G401 (cell line): ENCODE data around the gene BRK1. TPM values are rescaled to one million over a fixed set of nuclear protein-coding genes. Genes with fewer than 3 reads are reported as not detected.
A peak's percentile ranks its signal among the peaks of the same experiment; 100 is the strongest.
"Not testable (repeated sequence)": the region's sequence is repeated elsewhere in the genome, so short reads cannot be mapped to it uniquely, and the experiment has no call there.

Experiments
- DNase-seq: peaks from one replicate; pipeline ENCODE4 v3.0.0-alpha.2; 2015; ENCODE audit warnings: low spot score
- in situ Hi-C: cut with HindIII; loops from 2 replicates; pipeline ENCODE4 v1.10.0; 2016; ENCODE audit warnings: low sequenced_read_pairs, mixed read lengths
- total RNA-seq: library from RNA; depleted of rRNA; stranded (reverse); fragments of >200 nt; shearing (Covaris generic); gene quantifications from 2 replicates; pipeline ENCODE4 v1.2.3, GENCODE V29; 2014

The BRK1 gene
- total RNA-seq, 1 experiment from 2014 or later: 121 TPM

DNA sequence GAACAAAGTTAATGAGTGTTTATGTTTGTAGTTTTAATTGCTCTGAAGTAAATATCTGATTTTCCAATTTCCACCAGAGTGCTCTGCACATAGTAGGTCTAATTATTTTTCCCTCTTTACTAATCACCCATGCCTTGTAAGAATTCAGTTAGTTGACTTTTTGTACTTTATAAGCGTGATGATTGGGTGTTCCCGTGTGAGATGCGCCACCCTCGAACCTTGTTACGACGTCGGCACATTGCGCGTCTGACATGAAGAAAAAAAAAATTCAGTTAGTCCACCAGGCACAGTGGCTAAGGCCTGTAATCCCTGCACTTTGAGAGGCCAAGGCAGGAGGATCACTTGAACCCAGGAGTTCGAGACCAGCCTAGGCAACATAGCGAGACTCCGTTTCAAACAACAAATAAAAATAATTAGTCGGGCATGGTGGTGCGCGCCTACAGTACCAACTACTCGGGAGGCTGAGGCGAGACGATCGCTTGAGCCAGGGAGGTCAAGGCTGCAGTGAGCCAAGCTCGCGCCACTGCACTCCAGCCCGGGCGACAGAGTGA, 25.6 kb downstream of the BRK1 start:
- in situ Hi-C loops: no loop called here
- no peak for DNase-seq

DNA sequence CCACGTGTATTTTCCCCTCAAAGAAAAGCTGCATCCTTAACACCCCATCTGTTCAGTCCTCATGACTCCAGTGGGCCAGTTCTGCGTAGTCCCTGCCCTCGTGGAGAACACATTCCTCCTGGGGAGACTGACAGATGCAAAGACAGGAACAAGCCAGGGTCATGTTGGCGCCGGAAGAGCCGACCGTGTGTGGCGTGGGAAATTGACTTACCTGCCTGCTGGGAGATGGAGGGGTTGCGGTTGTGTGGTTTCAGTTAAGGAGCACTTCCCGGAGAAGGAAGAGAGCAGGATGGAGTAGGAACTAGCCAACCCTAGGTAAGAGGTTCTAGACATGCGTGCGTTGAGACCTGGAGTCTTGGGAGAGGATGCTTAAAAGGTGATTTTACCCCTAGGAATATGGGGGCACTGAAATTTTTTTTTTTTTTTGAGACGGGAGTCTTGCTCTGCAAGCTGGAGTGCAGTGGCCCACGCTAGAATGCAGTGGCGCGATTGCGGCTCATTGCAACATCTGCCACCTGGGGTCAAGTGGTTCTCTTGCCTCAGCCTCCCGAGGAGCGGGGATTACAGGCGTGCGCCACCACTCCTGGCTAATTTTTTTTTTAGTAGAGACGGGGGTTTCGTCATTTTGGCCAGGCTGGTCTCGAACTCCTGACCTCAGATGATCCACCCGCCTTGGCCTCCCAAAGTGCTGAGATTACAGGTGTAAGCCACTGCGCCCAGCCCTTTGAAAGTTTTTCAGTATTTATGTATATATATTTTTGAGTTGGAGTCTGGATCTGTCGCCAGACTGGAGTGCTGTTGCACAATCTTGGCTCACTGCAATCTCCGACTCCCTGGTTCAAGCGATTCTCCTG, 27.5 kb downstream of the BRK1 start:
- peak; percentile 37 for DNase-seq
- in situ Hi-C loops: no loop called here

DNA sequence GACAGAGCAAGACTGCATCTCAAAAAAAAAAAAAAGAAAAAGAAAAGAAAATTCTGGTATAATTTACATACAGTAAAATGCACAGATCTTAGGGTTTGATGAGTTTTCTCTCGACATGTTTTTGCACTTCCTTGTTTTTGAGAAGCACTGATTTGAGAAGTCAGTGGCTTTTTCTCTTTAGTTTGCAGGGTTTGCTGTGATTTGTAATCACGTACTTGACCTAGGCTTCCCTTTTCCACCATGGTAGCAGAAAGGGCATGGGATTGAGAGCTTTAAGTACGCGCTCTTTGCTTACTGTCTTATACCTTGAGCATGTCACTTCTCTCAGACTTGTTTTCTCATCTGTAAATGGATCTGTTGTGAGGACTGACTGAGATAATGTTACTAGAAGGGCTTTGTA, 30.2 kb downstream of the BRK1 start:
- in situ Hi-C loops: no loop called here

DNA sequence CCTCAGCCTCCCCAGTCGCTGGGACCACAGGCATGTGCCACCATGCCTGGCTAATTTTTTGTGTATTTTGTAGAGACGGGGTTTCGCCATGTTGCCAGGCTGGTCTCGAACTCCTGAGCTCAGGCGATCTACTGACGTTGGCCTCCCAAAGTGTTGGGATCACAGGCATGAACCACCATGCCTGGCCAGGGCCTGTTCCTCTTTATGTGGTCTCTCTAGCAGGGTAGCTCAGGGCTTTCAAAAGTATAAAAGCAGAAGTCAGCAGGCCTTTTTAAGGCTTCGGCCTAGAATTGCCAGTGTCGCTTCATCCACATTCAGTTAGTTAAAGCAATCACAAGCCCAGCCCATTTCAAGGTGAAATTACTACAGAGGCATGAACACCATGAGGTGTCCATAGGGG, 33.8 kb downstream of the BRK1 start:
- in situ Hi-C loops: no loop called here

More for the DNA sequence above, 30.2 kb downstream of the BRK1 start:
- no peak for DNase-seq

DNA sequence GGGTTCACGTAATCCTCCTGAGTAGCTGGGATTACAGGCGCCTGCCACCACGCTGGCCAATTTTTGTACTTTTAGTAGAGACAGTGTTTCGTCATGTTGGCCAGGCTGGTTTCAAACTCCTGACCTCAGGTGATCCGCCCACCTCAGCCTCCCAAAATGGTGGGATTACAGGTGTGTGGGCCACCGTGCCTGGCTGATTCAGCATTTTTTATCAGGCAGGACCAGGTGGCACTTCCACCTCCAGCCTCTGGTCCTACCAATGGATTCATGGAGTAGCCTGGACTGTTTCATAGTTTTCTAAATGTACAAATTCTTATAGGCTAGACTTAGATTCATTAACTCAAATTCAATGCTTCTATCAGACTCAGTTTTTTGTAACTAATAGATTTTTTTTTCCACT, 35.5 kb downstream of the BRK1 start:
- in situ Hi-C loops: no loop called here
- DNase-seq: no peak

More for the DNA sequence above, 33.8 kb downstream of the BRK1 start:
- DNase-seq: no peak

DNA sequence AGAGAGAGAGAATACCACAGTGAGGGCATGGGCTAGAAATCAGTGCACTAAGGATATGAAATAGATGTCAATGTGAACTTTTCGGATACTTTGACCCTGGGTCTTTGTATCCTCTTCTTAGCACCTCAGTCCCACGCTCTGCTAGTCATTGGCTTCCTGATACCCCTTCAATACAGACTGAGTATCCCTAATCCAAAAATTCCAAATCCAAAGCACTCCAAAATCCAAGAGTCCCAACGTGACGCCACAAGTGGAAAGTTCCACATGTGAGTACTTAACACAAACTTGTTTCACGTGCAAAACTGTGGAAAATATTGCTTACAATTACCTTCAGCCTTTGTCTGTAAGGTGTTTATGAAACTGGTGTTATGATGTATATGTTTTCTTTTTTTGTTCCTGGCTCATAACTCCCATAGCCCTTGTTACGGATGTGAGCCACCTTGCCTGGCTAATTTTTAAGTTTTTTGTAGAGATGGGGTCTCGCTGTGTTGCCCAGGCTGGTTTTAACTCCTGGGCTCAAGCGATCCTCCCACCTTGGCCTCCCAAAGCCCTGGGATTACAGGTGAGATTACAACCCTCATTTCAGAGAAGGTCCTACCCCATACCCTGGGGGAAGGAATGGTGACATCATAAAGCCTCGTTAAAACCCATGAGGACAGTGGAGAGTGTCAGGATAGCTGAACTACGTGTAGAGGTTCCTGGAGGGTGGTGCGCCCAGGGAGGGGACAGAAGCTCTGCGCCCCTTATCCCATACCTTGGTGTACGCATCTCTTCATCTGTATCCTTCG, 39.1 kb downstream of the BRK1 start:
- in situ Hi-C loops: no loop called here
- DNase-seq: no peak

DNA sequence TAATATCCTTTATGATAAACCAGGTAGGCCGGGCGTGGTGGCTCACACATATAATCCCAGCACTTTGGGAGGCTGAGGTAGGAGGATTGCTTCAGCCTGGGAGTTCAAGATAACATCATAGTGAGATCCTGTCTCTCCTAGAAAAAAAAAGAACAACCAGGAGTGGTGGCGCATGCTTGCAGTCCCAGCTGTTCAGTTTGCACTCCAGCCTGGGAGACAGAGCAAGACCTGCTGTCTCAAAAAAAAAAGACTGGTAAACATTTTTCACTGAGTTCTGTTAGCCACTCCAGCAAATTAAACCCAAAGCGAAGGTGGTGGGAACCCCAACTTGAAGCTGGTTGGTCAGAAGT, 39.6 kb downstream of the BRK1 start:
- DNase-seq: no peak
- in situ Hi-C loops: no loop called here

DNA sequence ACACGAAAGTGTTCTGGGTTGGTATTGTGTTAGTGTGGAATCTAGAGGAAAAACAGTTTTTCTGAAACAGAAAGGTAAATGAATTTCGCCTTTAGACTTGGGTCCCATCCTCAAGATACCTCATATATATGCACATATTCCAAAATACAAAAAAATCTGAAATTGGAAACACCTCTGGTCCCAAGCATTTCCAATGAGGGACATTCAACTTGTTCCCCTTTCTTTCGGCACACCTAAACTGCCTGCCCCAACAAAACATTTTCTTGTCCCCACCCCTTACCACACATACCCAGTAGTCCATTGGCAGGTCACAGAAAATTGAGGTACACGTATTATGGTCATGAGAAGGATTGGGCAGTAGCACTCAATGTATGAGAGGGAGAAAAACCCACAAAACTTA, 40.2 kb downstream of the BRK1 start:
- in situ Hi-C loops: no loop called here
- no peak for DNase-seq

DNA sequence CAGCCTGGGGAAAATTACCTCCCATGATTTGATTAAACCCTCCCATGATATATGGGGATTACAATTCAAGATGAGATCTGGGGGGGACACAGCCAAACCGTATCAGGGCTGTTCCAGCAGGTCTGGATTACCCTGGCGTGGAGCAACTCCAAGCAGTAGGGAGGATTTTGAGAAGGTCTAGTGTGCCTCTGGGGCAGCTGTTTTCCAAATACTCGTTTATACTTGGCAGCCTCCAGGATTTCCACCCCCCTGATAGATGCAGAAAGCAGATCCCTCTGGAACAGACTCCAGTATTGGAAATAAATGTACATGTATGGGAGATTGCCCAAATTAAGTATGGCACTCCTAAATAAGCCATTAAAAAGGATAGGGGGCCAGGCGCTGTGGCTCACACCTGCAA, 41.6 kb downstream of the BRK1 start:
- in situ Hi-C loops: no loop called here
- no peak for DNase-seq

DNA sequence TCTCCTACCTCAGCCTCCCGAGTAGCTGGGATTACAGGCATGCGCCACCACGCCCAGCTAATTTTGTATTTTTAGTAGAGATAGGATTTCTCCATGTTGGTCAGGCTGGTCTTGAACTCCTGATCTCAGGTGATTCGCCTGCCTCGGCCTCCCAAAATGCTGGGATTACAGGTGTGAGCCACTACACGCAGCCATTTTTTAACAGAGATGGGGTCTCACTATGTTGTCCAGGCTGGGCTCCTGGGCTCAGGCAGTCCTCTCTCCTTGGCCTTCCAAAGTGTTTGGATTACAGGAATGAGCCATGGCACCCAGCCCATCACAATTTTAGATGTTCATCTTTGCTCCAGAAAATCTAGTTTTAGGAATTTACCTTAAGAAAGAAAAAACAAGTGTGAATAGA, 43.1 kb downstream of the BRK1 start:
- DNase-seq, in situ Hi-C loops: not testable (repeated sequence)

DNA sequence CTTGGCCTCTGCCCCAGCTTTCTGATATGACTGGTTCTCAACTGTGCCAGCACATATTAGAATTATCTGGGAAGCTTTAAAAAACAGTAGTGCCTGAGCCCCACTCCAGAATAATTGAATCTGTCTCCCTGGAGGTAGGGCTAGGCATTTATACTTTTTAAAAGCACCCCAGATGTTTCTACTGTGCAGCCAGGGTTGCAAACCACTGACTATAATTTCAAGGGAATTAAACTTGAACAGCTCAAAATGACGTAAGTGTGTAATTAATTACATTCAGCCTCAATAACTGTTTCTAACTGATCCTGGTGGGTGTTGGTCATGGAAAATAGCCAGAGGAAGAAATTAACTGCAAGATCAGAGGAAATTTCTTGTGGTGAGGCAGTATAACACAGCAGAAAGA, 44.9 kb downstream of the BRK1 start:
- no peak for DNase-seq
- in situ Hi-C loops: no loop called here

DNA sequence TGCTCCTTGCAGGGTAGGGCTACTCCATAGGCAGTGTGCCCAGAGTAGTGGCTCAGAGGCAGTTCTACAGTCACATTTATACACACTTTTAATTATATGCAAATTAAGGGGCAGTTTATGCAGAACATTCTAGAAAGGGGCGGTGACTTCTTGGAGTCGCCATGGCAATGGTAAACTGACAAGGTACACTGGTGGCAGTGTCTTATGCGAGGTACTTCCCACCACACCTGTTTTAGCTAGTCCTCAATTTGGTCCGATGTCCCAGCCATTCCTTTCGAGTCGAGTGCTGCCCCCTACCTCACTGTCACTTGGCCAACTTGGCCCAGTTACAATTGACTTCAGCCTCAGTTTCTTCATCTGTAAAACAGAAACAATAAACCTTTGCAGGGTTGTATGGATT, 45.5 kb downstream of the BRK1 start:
- in situ Hi-C loops: no loop called here
- no peak for DNase-seq

DNA sequence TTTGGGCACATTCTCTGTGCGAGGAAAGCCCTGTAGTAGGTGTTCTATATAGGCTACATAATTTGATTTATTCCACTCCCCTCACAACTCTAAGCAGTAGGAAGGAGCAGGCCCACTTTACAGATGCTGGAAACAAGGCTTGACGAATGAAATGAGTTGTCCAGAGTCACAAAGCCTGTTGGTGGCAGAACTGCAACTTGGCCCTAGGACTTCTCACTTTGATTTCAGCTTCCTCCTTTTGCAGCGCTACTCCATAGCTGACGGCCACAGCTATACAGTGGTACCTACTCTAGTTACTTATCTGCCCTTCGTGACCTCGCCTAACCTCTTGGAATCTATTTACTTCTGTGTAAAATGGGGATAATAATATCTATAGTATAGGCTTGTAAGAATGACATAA, 46.7 kb downstream of the BRK1 start:
- in situ Hi-C loops: no loop called here

DNA sequence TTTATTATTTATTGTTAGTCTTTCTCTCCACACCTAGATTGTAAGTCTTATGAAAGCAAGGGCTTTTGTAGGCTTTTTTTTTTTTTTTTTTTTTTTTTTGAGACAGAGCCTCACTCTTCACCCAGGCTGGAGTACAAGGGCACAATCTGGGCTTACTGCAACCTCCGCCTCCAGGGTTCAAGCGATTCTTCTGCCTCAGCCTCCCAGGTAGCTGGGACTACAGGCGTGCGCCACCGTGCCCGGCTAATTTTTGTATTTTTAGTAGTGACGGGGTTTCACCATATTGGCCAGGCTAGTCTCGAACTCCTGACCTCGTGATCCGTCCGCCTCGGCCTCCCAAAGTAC, 48.7 kb downstream of the BRK1 start:
- DNase-seq, in situ Hi-C loops: not testable (repeated sequence)

More for the DNA sequence above, 46.7 kb downstream of the BRK1 start:
- DNase-seq: no peak

DNA sequence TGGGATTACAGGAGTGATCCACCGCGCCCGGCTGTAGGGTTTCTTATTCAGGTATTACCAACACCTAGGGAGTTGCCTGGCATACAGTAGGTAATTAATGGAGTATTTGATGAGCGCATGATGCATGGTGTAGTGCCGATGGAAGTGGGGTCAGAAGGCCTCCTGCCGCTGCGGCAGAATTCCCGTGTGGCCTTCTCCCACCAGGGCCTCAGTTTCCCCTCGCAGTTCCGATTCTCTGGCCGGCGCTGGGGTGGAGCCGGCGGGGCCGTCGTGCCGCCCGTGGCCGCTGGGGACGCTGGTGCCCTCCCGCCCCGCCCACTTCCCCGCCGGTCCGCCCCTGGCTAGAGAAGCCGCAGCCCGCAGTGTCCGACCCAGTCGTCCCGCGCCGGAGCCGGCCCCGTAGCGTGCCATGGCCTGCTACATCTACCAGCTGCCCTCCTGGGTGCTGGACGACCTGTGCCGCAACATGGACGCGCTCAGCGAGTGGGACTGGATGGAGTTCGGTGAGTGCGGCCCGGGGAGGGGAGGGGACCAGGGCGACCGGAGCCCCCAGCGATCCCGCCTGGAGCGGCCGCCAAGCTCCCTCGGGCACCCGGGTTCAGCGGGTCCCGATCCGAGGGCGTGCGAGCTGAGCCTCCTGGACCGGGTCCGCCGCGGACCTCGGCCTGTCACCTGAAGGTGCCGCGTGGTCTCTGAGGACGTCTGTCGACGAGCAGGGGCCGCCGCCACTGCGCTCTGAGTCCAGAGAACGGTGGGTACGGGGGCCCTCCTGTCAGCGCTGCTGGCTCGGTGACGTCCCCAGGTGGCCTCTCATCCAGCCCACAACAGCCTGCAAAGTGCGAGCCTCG, 49.3 kb downstream of the BRK1 start, which contains the start of gene IRAK2:
IRAK2 (plus strand) TSS at position 374 of the 848 bp plus-strand sequence; CDS start at position 410, 36 bp downstream.
- in situ Hi-C loops: no loop called here
- DNase-seq: peak; percentile 55

DNA sequence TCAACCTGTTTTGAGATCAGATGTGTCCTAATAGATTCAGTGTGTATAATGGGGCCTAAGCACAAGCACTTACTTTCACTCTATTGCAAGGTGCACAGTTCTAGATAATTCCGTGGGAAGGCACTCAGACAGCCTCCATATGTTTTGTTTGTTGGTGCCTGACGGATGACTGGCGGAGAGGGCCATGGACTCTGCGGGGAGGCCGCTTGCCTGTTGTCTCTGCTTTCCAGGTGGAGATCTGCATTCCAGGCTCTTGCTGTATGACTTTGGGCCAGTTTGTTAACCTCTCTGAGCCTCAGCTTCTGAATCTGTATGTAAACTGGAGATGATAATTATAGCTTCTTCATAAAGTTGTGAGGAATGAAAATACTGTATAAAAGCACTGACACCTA, 50.7 kb downstream of the BRK1 start:
- in situ Hi-C loops: no loop called here
- peak; percentile 72 for DNase-seq

DNA sequence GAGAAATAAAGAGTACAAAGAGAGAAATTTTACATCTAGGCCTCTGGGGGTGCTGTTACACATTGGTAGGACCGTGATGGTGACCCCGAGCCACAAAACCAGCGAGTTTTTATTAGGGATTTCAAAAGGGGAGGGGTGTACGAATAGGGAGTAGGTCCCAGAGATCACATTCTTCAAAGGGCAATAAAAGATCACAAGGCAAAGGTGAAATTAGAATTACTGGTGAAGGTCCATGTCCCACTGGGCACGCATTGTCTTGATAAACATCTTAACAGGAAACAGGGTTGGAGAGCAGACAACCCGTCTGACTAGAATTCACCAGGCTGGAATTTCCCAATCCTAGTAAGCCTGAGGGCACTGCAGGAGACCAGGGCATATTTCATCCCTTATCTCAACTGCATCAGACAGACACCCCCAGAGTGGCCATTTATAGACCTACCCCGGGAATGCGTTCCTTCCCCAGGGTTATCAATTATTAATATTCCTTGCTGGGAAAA, 53.6 kb downstream of the BRK1 start:
- in situ Hi-C loops: no loop called here
- DNase-seq: no peak

DNA sequence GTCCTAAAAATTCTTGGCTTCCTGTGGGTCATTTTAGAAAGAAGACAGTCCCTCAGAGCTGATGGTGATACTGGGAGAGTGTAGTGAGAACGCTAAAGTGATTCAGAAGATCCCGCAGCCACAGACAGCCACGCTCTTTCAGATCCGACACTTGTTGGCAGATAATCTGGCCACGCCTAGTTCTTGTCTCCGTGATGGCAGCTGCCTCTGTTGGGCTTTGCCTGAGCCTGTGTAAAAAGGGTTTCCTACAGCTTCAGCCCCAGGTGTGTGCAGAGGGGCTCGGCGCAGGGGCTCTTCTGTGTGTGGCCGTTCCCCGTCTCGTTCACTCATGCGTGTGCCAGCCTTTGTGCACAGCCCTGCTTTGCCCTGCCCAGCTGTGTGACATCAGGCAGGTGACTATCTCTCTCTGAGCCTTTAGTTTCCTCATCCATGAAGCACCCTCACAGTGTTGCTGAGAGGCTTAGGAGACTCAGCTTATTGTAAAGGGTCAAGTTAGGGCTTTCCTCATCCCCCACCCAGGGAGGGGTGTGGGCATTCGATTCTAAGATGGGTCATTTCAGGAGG, 55.5 kb downstream of the BRK1 start:
- in situ Hi-C loops: no loop called here
- no peak for DNase-seq
